CD4-positive, alpha-beta T cell treated with Interleukin-4 for 4 hours (primary cell): Measurements from ENCODE around the gene RHOXF2.

Experiments
- DNase-seq: peaks from one replicate; pipeline ENCODE4 v3.0.0-alpha.2; 2020

RHOXF2 gene

DNA sequence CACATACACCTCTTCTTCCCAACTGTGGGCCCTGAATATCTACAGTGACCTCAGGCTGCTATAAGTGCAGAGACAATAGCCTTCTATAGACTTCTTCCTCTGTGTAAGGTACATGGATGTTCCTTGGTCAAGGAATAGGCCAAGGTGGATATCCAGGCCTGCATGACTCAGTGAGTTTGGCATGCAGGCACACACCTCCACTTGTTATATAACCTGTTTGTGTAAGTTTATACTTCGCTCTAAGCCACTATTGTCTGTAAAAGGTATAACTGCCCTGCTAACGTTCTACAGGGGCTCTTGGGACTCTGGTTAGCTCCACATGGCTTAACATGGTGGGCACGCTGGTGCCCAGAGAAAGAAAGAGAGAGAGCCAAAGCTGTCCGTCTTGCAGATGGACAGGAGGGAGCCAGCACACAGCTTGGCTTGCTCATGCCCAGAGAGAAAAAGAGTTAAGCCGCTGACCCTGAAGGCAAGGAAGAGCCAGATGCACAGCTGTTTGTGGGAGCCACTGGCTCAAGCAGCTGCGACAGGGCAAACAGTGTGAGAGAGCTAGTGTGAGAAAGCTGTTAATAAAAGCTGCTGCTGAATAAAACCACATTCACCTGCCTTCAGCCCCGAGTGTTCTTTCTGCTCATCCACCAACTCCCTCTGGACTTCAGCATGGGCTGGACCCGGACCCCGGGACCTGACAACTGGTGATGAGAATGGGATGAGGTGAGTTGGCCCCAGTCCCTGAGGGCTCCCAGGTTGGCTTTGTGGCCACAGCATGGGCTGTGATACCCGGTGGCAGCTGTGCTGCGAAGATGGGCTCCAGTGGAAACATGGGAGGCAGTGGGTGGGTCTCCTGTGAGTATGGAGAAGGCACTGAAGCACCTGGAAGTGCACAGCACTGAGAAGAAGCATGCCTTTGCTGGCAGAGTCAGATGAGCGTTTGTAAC is 47.7 kb downstream of the RHOXF2 start:
- DNase-seq: no peak

DNA sequence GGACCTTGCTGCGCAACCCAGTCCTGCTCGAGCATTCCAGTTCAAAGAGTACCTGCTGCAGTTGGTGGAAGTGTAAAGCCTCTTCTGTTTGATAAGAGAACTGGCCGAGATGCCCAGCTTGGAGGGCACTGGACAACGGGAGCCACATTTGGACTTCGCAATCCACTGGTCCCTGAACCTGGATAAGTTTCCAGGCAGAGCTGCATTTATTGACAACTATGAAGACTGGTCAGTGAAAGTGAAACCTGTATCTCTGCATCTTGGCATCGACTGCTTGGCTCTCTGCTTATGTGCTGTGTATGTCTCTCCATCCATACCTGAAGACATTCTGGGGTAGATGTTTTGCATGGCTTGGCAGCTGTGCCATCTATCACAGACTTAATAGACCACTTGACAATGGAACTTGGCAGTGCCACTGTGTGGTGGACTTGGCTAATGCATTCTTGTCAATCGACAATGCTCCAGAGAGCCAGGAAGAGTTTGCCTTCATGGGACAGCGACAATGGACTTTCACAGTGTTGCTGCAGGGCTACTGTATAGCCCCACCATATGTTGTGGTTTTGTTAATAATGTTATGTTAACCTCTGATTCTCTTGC is 48.7 kb downstream of the RHOXF2 start:
- DNase-seq: no peak

DNA sequence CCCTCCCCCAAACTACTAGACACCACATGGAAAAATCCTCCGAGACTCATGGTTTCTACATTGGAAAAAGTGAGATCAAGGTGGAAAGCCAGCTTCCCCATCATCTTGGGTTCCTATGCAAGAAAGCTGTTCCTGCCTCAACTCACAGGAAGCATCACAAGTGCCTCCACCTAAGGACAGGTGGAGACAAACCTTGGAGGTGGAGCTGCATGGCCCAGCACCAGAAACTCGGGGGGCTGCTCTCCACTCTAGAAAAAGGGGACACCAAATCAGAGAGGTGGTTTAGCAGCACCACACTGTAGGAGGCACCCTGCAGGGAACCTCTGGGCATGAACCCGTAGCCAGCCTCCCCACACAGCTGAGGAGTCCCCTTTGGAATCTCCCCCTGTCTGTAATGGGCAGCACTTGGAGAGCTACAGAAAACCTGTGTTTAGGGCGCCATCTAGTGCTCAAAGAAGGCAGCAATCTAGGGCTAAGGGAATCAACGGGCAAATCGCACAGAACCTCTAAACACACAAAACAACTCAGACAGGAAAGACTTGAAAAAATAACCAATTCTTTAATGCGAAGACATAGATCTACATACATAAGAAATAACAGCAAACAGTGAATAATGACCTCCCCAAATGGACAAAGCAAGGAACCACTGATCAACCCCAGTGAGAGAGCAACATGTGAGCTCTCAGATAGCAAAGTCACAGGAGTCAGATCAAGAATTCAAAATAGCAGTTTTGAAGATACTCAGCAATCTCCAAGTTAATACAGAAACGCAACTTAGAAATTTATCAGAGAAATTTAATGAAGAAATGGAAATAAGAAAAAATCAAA is 55.2 kb downstream of the RHOXF2 start:
- DNase-seq: peak; percentile 55
